ENCODE measurements around the gene IL7R. TPM values are rescaled to one million over a fixed set of nuclear protein-coding genes. Genes with fewer than 3 reads are reported as not detected.
A peak's percentile ranks its signal among the peaks of the same experiment; 100 is the strongest.
"Not testable (repeated sequence)": the region's sequence is repeated elsewhere in the genome, so short reads cannot be mapped to it uniquely, and the experiment has no call there.

The IL7R gene
- total RNA-seq, 1 experiment from 2014 or later = 42.5 TPM

GRCh38 chr5:35876454-35876853 lies 19.8 kb downstream of the IL7R start:
- no peak for DNase-seq (ENCODE audit: low read depth)

- peak; percentile 65 for DNase-seq (ENCODE audit: low read depth)
Observed at GRCh38 chr5:35876922-35877321, 20.2 kb downstream of the IL7R start.

GRCh38 chr5:35877655-35878054 lies 21.0 kb downstream of the IL7R start:
- no peak for DNase-seq (ENCODE audit: low read depth)

GRCh38 chr5:35878079-35878478 lies 21.4 kb downstream of the IL7R start:
- no peak for DNase-seq (ENCODE audit: low read depth)

GRCh38 chr5:35879096-35879495 lies 22.4 kb downstream of the IL7R start:
- no peak for DNase-seq (ENCODE audit: low read depth)

GRCh38 chr5:35879649-35880048 lies 23.0 kb downstream of the IL7R start:
- no peak for DNase-seq (ENCODE audit: low read depth)

GRCh38 chr5:35880156-35880555 lies 23.5 kb downstream of the IL7R start:
- DNase-seq (ENCODE audit: low read depth) = no peak

GRCh38 chr5:35881758-35882157 lies 25.1 kb downstream of the IL7R start:
- DNase-seq (ENCODE audit: low read depth) = peak; percentile 12

- peak; percentile 88 for DNase-seq (ENCODE audit: low read depth)
Observed at GRCh38 chr5:35884191-35884769, 27.6 kb downstream of the IL7R start.

- no peak for DNase-seq (ENCODE audit: low read depth)
Observed at GRCh38 chr5:35884773-35885172, 28.1 kb downstream of the IL7R start.

GRCh38 chr5:35886381-35886780 lies 29.7 kb downstream of the IL7R start:
- no peak for DNase-seq (ENCODE audit: low read depth)

GRCh38 chr5:35887321-35888100 lies 30.8 kb downstream of the IL7R start:
- DNase-seq (ENCODE audit: low read depth) = no peak

- DNase-seq (ENCODE audit: low read depth) = no peak
Observed at GRCh38 chr5:35890021-35891020, 33.6 kb downstream of the IL7R start.

GRCh38 chr5:35892799-35893198 lies 36.1 kb downstream of the IL7R start:
- DNase-seq (ENCODE audit: low read depth) = not testable (repeated sequence)

GRCh38 chr5:35894131-35894530 lies 37.4 kb downstream of the IL7R start:
- no peak for DNase-seq (ENCODE audit: low read depth)

- no peak for DNase-seq (ENCODE audit: low read depth)
Observed at GRCh38 chr5:35898952-35899660, 42.4 kb downstream of the IL7R start.

- no peak for DNase-seq (ENCODE audit: low read depth)
Observed at GRCh38 chr5:35899800-35900199, 43.1 kb downstream of the IL7R start.

- no peak for DNase-seq (ENCODE audit: low read depth)
Observed at GRCh38 chr5:35900972-35901695, 44.4 kb downstream of the IL7R start.

- DNase-seq (ENCODE audit: low read depth) = peak; percentile 17
Observed at GRCh38 chr5:35902046-35902672, 45.5 kb downstream of the IL7R start.

GRCh38 chr5:35903631-35904203 lies 47.0 kb downstream of the IL7R start:
- no peak for DNase-seq (ENCODE audit: low read depth)

Data from Daoy (cell line).